Measurements from ENCODE around the gene RNF169.
"Not testable (repeated sequence)": the region's sequence is repeated elsewhere in the genome, so short reads cannot be mapped to it uniquely, and the experiment has no call there.

Gene RNF169

DNA sequence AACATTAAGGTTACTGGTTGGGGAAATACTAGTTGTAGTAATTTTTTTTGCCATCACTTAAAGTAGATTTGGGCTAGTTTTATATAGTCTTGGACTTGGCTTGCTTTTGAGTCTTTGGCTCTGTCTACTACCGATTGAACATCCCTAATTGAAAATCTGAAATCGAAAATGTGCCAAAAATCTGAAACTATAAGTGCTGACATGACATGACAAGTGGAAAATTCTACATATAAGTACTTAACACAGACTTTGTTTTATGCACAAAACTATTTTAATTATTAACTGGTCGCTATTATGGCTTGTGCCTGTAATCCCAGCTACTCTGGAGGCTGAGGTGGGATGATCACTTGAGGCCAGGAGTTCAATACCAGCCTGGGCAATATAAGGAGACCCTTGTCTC is 22.5 kb downstream of the RNF169 start:
- DNase-seq, result no peak

DNA sequence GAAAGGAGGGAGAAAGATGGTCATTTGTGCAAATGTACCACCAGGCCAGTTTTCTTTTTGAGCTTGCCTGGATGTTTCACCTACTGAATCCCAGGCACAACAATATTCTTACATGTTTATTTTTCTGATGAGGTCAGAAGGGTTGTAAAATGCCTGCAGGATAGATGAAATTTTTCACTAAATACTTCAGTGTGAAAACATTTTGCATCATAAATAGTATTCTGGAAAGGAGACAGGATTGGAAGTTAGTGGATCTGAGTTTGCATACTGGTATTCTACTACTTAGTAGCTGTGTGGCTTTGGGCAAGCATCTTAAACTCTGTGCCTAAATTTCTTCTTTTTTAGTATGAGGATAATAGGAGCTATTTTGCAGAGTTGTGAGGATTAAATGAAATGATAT is 24.8 kb downstream of the RNF169 start:
- DNase-seq, result no peak

GRCh38 chr11:74775762-74776161 is 27.1 kb downstream of the RNF169 start:
- DNase-seq, result no peak

- no peak for DNase-seq
Observed at GRCh38 chr11:74776546-74776945, 27.9 kb downstream of the RNF169 start.

DNA sequence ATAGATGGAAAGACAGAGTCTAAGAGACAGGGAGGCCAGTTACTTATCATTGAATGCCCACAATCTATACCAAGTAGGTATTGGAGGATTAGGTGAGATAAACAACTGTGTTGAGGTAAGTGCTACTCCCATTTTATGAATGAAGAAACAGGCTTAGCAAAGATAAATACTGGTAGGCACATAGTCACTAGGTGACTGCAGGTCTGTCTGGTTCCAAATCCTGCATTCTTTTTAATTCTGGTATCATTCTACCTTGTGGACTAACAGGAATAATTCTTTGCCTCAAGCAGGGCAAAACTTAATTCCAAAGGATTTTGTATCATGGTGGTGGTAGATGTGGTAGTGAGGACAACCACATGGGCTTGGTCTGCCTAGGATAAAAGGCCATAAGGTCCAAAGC is 28.4 kb downstream of the RNF169 start:
- DNase-seq, result no peak

GRCh38 chr11:74777877-74778276 is 29.2 kb downstream of the RNF169 start:
- DNase-seq, result no peak

- DNase-seq, result no peak
Observed at GRCh38 chr11:74778581-74778980, 29.9 kb downstream of the RNF169 start.

- DNase-seq, result no peak
Observed at GRCh38 chr11:74780248-74781005, 31.8 kb downstream of the RNF169 start.

- DNase-seq, result no peak
Observed at GRCh38 chr11:74783241-74783871, 34.7 kb downstream of the RNF169 start.

GRCh38 chr11:74784234-74784633 is 35.6 kb downstream of the RNF169 start:
- DNase-seq, result no peak

- no peak for DNase-seq
Observed at GRCh38 chr11:74784726-74785125, 36.1 kb downstream of the RNF169 start.

GRCh38 chr11:74786574-74786973 is 37.9 kb downstream of the RNF169 start:
- no peak for DNase-seq

GRCh38 chr11:74791333-74792100 is 42.9 kb downstream of the RNF169 start:
- DNase-seq, result no peak

- DNase-seq, result no peak
Observed at GRCh38 chr11:74806267-74806666, 57.6 kb downstream of the RNF169 start.

DNA sequence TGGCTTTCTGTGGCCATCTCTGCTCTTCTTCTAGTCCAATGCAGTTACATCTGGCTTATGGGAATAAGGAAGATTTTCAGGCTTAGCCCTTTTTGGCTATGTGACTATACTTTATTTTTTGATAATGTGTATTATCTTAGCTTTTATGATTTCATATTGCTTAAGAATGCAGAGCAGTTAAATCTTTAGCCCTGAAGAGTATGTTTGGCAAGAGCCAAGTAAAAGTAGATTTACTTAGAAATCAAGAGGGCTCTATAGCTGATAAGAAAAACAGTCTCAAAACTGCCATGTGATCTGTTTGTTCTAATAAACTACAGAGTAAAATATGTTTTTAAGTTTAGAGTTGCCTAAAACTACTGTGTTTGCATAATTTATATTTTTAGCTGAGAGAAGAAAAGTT is 61.2 kb downstream of the RNF169 start:
- DNase-seq, result no peak

GRCh38 chr11:74815966-74816365 is 67.3 kb downstream of the RNF169 start:
- no peak for DNase-seq

GRCh38 chr11:74816664-74817063 is 68.0 kb downstream of the RNF169 start:
- no peak for DNase-seq

- no peak for DNase-seq
Observed at GRCh38 chr11:74818283-74818946, 69.8 kb downstream of the RNF169 start.

GRCh38 chr11:74819400-74819799 is 70.8 kb downstream of the RNF169 start:
- no peak for DNase-seq

GRCh38 chr11:74820763-74821162 is 72.1 kb downstream of the RNF169 start:
- DNase-seq, result no peak

DNA sequence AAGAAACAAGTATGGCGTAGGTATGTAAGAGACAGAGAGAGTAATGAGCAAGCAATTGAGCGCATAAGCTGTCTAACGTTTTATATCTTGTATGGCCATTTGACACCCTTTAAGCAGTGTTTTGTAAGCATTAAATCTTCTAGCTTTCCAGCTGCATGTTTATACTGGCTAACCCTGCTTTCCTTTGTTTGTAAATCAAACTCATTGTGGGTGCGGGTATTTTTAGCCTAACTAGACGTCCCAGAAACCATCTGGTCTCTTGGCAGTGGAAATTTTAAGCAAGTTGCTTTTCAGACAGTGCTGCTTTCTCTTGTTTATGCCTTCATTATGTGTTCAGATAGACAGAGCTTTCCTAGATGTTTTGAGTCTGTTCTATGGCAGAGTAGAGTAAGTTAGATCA is 73.5 kb downstream of the RNF169 start:
- no peak for DNase-seq

DNA sequence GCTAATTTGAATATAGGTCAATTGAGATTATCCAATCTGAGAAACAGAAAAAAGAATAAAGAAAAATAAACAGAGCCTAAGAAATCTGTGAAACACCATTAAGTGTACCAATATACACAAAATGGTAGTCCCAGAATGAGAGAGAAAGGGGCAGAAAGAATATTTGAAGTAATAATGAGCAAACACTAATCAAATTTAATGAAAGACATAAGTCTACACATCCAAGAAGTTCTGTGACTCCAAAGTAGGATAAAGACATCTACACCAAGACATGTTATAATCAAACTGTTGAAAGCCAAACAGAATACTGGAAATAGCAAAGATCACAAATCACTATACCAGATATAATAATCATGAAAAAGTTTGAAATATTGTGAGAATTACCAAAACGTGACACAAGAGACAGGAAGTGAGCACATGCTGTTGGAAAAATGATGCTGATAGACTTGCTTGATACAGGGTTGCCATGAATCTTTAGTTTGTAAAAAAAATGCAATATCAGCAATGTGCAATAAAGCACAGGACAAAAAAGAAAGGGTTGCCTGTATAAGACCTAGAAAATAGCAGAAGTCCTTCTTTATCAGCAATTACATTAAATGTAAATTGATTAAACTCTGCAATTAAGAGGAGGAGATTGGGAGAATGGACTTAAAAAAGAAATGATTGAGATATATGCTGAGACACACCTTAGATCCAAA is 75.8 kb downstream of the RNF169 start:
- no peak for DNase-seq

- DNase-seq, result not testable (repeated sequence)
Observed at GRCh38 chr11:74825596-74825995, 76.9 kb downstream of the RNF169 start.
